ENCODE measurements around the gene LRCOL1.

LRCOL1 gene

GRCh38 chr12:132634411-132634990, 24.1 kb upstream of the LRCOL1 start:
- Histone ChIP-seq H4K20me1 (ENCODE audit: insufficient read depth, low read length) (no peaks in the 10 kb centered on the region), H2AFZ (ENCODE audit: low read length) (no peak overlapping the region), H3K27ac (ENCODE audit: low read depth, low read length, poor library complexity, severe bottlenecking) (no peak overlapping the region), H3K36me3 (ENCODE audit: insufficient read depth, low read length) (peaks cover 99% of the 10 kb centered on the region), H3K27me3 (ENCODE audit: insufficient read depth, low read length) (no peaks in the 10 kb centered on the region), H3K9ac (ENCODE audit: low read length) (no peak overlapping the region), H3K4me1 (ENCODE audit: insufficient read depth, low read length, severe bottlenecking) (no peaks in the 10 kb centered on the region), H3K4me3 (ENCODE audit: low read depth, low read length, poor library complexity, severe bottlenecking) (no peak overlapping the region), H3K9me2 (ENCODE audit: low read depth, low read length) (no peaks in the 10 kb centered on the region), H3K4me2 (ENCODE audit: low read length) (no peak overlapping the region), H3F3A (ENCODE audit: insufficient read depth, low read length) (no peaks in the 10 kb centered on the region), H3K79me2 (ENCODE audit: insufficient read depth, low read length) (no peaks in the 10 kb centered on the region), H3K9me3 (ENCODE audit: low read length) (no peaks in the 10 kb centered on the region)
- TF ChIP-seq EZH2 (IDR thresholded peaks at IDR 0.05; ENCODE audit: borderline replicate concordance, low read length) = no peak
- TF ChIP-seq CTCF (IDR thresholded peaks at IDR 0.05; ENCODE audit: low read length) = no peak

- H3K4me1 ChIP-seq (ENCODE audit: insufficient read depth, low read length, severe bottlenecking) = no peaks in the 10 kb centered on the region
- peaks cover 99% of the 10 kb centered on the region for H3K36me3 ChIP-seq (ENCODE audit: insufficient read depth, low read length)
- H3K79me2 ChIP-seq (ENCODE audit: insufficient read depth, low read length) = no peaks in the 10 kb centered on the region
- H3F3A ChIP-seq (ENCODE audit: insufficient read depth, low read length) = no peaks in the 10 kb centered on the region
- H3K9me2 ChIP-seq (ENCODE audit: low read depth, low read length) = no peaks in the 10 kb centered on the region
- H4K20me1 ChIP-seq (ENCODE audit: insufficient read depth, low read length) = no peaks in the 10 kb centered on the region
- H3K4me3 ChIP-seq (ENCODE audit: low read depth, low read length, poor library complexity, severe bottlenecking) = no peak overlapping the region
- H3K4me2 ChIP-seq (ENCODE audit: low read length) = no peak overlapping the region
- H3K27ac ChIP-seq (ENCODE audit: low read depth, low read length, poor library complexity, severe bottlenecking) = no peak overlapping the region
- no peak overlapping the region for H2AFZ ChIP-seq (ENCODE audit: low read length)
- no peaks in the 10 kb centered on the region for H3K9me3 ChIP-seq (ENCODE audit: low read length)
- TF ChIP-seq EZH2 (IDR thresholded peaks at IDR 0.05; ENCODE audit: borderline replicate concordance, low read length) (no peak), CTCF (IDR thresholded peaks at IDR 0.05; ENCODE audit: low read length) (no peak)
- H3K9ac ChIP-seq (ENCODE audit: low read length) = no peak overlapping the region
- no peaks in the 10 kb centered on the region for H3K27me3 ChIP-seq (ENCODE audit: insufficient read depth, low read length)
Observed at GRCh38 chr12:132633901-132634300, 23.5 kb upstream of the LRCOL1 start.

GRCh38 chr12:132633398-132633797, 23.0 kb upstream of the LRCOL1 start:
- no peak overlapping the region for H3K27ac ChIP-seq (ENCODE audit: low read depth, low read length, poor library complexity, severe bottlenecking)
- H3K9me3 ChIP-seq (ENCODE audit: low read length) = no peaks in the 10 kb centered on the region
- H3K9me2 ChIP-seq (ENCODE audit: low read depth, low read length) = no peaks in the 10 kb centered on the region
- H3K4me2 ChIP-seq (ENCODE audit: low read length) = no peak overlapping the region
- no peak overlapping the region for H3K9ac ChIP-seq (ENCODE audit: low read length)
- H3K79me2 ChIP-seq (ENCODE audit: insufficient read depth, low read length) = no peaks in the 10 kb centered on the region
- TF ChIP-seq EZH2 (IDR thresholded peaks at IDR 0.05; ENCODE audit: borderline replicate concordance, low read length) (no peak), CTCF (IDR thresholded peaks at IDR 0.05; ENCODE audit: low read length) (no peak)
- no peaks in the 10 kb centered on the region for H3F3A ChIP-seq (ENCODE audit: insufficient read depth, low read length)
- no peaks in the 10 kb centered on the region for H3K4me1 ChIP-seq (ENCODE audit: insufficient read depth, low read length, severe bottlenecking)
- H3K4me3 ChIP-seq (ENCODE audit: low read depth, low read length, poor library complexity, severe bottlenecking) = no peak overlapping the region
- peaks cover 100% of the 10 kb centered on the region for H3K36me3 ChIP-seq (ENCODE audit: insufficient read depth, low read length)
- no peaks in the 10 kb centered on the region for H3K27me3 ChIP-seq (ENCODE audit: insufficient read depth, low read length)
- H2AFZ ChIP-seq (ENCODE audit: low read length) = no peak overlapping the region
- H4K20me1 ChIP-seq (ENCODE audit: insufficient read depth, low read length) = no peaks in the 10 kb centered on the region
